Measurements from ENCODE around the gene SMPD3. TPM values are rescaled to one million over a fixed set of nuclear protein-coding genes. Genes with fewer than 3 reads are reported as not detected.

Gene SMPD3
- total and polyA plus RNA-seq, 2 donors (not counting 3 experiments of a cell fraction or from before 2014, with no cell fraction given) = not detected

DNA sequence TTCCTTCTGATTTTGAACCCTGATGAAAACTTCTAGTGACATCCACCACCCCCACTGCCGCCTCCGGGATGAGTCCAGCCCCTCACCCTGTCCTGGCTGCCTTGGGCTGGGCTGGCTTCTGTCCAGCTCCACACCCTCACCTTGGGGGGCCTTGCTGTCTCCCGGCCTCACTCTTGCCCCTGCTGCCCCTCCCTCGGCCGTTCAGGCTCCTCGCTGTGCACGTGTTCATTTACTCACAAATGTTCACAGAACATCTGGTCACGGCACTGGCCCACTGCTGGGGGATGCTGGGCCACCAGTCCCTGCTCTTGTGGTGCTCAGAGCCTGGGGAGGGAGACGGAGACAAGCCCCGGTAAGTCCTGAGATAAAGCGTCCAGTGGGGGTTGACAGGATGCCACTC is 96.8 kb downstream of the SMPD3 start:
- intact Hi-C loops (cut with micrococcal nuclease) = no loop called here
- no peak for TF ChIP-seq GATA2 (IDR thresholded peaks at IDR 0.05; ENCODE audit: insufficient read depth, insufficient read length, low read depth, low read length)
- TF ChIP-seq FOS (IDR thresholded peaks at IDR 0.05; ENCODE audit: borderline replicate concordance, insufficient read depth, low read length) = no peak
- TF ChIP-seq, protein P1, sequence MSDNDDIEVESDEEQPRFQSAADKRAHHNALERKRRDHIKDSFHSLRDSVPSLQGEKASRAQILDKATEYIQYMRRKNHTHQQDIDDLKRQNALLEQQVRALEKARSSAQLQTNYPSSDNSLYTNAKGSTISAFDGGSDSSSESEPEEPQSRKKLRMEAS (IDR thresholded peaks at IDR 0.05; ENCODE audit: insufficient read depth, insufficient read length) = no peak
- TF ChIP-seq MYC (IDR thresholded peaks at IDR 0.05; ENCODE audit: low read depth, low read length) = no peak
- no peak for TF ChIP-seq JUN (IDR thresholded peaks at IDR 0.05; ENCODE audit: borderline replicate concordance, insufficient read depth, insufficient read length, low read depth)
- no peak for TF ChIP-seq EZH2 (IDR thresholded peaks at IDR 0.05; ENCODE audit: borderline replicate concordance, low read depth, low read length, severe bottlenecking)
- TF ChIP-seq POLR2A (IDR thresholded peaks at IDR 0.05; ENCODE audit: low read depth, low read length) = no peak
- TF ChIP-seq, protein P2, sequence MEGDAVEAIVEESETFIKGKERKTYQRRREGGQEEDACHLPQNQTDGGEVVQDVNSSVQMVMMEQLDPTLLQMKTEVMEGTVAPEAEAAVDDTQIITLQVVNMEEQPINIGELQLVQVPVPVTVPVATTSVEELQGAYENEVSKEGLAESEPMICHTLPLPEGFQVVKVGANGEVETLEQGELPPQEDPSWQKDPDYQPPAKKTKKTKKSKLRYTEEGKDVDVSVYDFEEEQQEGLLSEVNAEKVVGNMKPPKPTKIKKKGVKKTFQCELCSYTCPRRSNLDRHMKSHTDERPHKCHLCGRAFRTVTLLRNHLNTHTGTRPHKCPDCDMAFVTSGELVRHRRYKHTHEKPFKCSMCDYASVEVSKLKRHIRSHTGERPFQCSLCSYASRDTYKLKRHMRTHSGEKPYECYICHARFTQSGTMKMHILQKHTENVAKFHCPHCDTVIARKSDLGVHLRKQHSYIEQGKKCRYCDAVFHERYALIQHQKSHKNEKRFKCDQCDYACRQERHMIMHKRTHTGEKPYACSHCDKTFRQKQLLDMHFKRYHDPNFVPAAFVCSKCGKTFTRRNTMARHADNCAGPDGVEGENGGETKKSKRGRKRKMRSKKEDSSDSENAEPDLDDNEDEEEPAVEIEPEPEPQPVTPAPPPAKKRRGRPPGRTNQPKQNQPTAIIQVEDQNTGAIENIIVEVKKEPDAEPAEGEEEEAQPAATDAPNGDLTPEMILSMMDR (IDR thresholded peaks at IDR 0.05; ENCODE audit: extremely low read depth in 1 of 2, insufficient read depth in 1 of 2, low read depth in 1 of 2, low read length in 2 of 2) = no peak
- no peak for TF ChIP-seq POLR2AphosphoS5 (IDR thresholded peaks at IDR 0.05; ENCODE audit: insufficient read depth, low read depth, low read length)
- Histone ChIP-seq H3K79me2 (ENCODE audit: control insufficient read depth, insufficient read depth, low read length) (no peaks in the 10 kb centered on the region), H3K27ac (ENCODE audit: insufficient read depth, low read depth, low read length) (no peak overlapping the region), H3K4me2 (ENCODE audit: insufficient read depth, low read length) (no peak overlapping the region), H2AFZ (ENCODE audit: low read depth, low read length) (no peak overlapping the region), H3K9me3 (replicated peaks; ENCODE audit: control insufficient read depth, insufficient read depth, low read length) (no peaks in the 10 kb centered on the region), H3K9me1 (replicated peaks; ENCODE audit: control insufficient read depth, extremely low read depth, insufficient read depth, low read length) (no peaks in the 10 kb centered on the region), H3K4me1 (ENCODE audit: control insufficient read depth, extremely low read depth, insufficient read depth, low read length) (no peaks in the 10 kb centered on the region), H3K36me3 (ENCODE audit: control insufficient read depth in 2 of 2, extremely low read depth in 1 of 2, insufficient read depth in 2 of 2, low read length in 2 of 2) (peaks cover 0 to 52% of the 10 kb centered on the region in 2 experiments), H3K27me3 (ENCODE audit: control insufficient read depth in 2 of 2, insufficient read depth in 2 of 2, low read length in 2 of 2) (no peaks in the 10 kb centered on the region), H4K20me1 (replicated peaks; ENCODE audit: control insufficient read depth, extremely low read depth, insufficient read depth, low read length) (no peaks in the 10 kb centered on the region), H3K4me3 (replicated peaks in 1 of 3; ENCODE audit: insufficient read depth in 1 of 3, low read depth in 1 of 3, low read length in 3 of 3) (no peak overlapping the region), H3K9ac (replicated peaks; ENCODE audit: extremely low read depth, insufficient read depth, low read length) (no peak overlapping the region)
- DNase-seq (ENCODE audit: low read depth, low spot score) = no peak
- CTCF ChIA-PET = no interaction called here
- dilution Hi-C loops (cut with MboI; ENCODE audit: extremely low pct_ligation_motif_present, low sequenced_read_pairs) = no loop called here
- no peak for FAIRE-seq
- POLR2A ChIA-PET = no interaction called here
- BruUV-seq (replicated peaks) = no TSS peak

All from endothelial cell of umbilical vein (primary cell).